Fibroblast of pulmonary artery (primary cell): ENCODE data around the gene HCN2.

ENCODE experiments used
- DNase-seq: peaks from one replicate; pipeline ENCODE4 v3.0.0-alpha.2; 2010; ENCODE audit warnings: low read depth
- H3K4me3 ChIP-seq: replicated peaks from 2 replicates; pipeline ENCODE4 v1.5.1; 2011; ENCODE audit warnings: low read depth, mild to moderate bottlenecking, control low read depth, low read length, moderate library complexity
- CTCF ChIP-seq: IDR thresholded peaks from 2 replicates; pipeline ENCODE4 v1.5.1; 2011; ENCODE audit warnings: mild to moderate bottlenecking, control low read depth, low read length, inconsistent platforms; ENCODE audit errors: missing control alignments

Gene HCN2

GRCh38 chr19:657611-658010 is 67.9 kb downstream of the HCN2 start:
- DNase-seq, result no peak
- no peak overlapping the region for H3K4me3 ChIP-seq
- no peak for TF ChIP-seq CTCF

GRCh38 chr19:658059-658839 is 68.6 kb downstream of the HCN2 start:
- no peak overlapping the region for H3K4me3 ChIP-seq
- TF ChIP-seq CTCF, result no peak
- DNase-seq, result no peak

GRCh38 chr19:658916-659839 is 69.5 kb downstream of the HCN2 start:
- no peak overlapping the region for H3K4me3 ChIP-seq
- no peak for DNase-seq
- no peak for TF ChIP-seq CTCF

GRCh38 chr19:660793-661426 is 71.2 kb downstream of the HCN2 start:
- no peak for TF ChIP-seq CTCF
- DNase-seq, result no peak
- peak overlapping the region; percentile 77 for H3K4me3 ChIP-seq

GRCh38 chr19:661427-662196 is 71.9 kb downstream of the HCN2 start:
- TF ChIP-seq CTCF, result no peak
- DNase-seq, result no peak
- H3K4me3 ChIP-seq, result peak overlapping the region; percentile 77

GRCh38 chr19:662207-662961 is 72.7 kb downstream of the HCN2 start:
- peak; percentile 28 for DNase-seq
- peak overlapping the region; percentile 77 for H3K4me3 ChIP-seq
- TF ChIP-seq CTCF, result no peak
